ENCODE measurements around the gene SPATA13.

DNA sequence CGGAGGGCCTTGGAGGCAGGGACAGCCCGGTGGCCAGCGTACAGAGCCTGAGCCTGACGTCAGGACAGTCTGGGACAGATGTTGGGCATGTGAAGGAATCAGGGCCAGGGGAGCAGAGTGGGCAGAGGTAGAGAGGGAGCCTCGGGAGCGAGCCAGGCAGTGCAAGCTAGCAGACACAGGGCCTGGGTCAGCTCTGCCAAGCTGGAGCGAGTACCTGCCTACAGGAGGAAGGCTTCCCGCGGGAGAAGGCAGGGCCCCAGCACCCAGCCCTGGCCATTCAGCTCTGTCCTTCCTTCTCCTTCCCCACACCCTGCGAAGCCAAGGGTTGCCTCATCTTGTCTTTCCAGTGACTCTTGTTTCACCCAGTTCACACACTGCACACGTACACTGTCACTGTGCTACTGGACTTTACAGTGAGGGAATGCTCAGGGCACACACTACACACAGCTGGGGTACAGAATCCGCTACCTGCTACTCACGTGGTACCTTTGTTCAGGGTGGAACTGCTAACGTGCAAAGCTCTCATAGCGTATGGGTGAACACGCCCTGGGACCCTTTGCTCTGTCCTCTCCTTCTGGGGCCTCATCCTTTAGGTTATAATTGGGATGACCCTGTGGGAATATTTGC is 139.1 kb downstream of the SPATA13 start:
- TF ChIP-seq EZH2 (IDR thresholded peaks at IDR 0.05; ENCODE audit: low read depth) (no peak), CTCF (conservative IDR thresholded peaks at IDR 0.05) (no peak)

All from PC-9 (cell line).